ENCODE results near the gene CCDC184. TPM values are rescaled to one million over a fixed set of nuclear protein-coding genes. Genes with fewer than 3 reads are reported as not detected.
"Not testable (repeated sequence)": the region's sequence is repeated elsewhere in the genome, so short reads cannot be mapped to it uniquely, and the experiment has no call there.

The CCDC184 gene
- total RNA-seq, 4 donors from 2014 or later, result 0.13 to 2.5 (median 0.39) TPM; not detected in 1

DNA sequence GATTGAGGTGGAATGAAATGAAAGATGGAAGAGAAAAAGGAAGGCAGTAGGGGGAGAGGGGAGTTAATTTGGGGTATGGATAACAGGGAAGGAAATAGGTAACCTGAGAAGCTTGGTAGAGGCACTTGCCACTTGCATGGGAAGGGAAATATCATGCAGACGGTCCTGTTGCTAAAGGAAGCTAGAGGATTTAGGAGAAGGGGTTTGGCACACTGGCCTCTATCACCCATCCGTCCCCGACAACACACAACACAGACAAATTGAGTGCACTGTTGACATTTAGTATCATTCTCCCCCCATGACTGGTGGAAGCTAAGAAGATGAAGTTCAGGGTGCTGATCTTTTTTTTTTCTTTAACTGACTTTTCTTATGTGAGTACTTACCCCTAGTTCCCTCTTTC, 17.6 kb downstream of the CCDC184 start:
- Histone ChIP-seq H3K36me3 (peaks cover 0 to 26% of the 10 kb centered on the region in 2 donors), H3K4me3 (no peak overlapping the region), H3K9me3 (peaks cover 0 to 41% (median 0%) of the 10 kb centered on the region in 3 donors), H3K27ac (no peak overlapping the region), H3K27me3 (no peaks in the 10 kb centered on the region), H3K4me1 (peaks cover 0 to 30% (median 0%) of the 10 kb centered on the region in 3 donors)
- TF ChIP-seq CTCF (IDR thresholded peaks at IDR 0.05), result no peak
- TF ChIP-seq POLR2A (IDR thresholded peaks at IDR 0.05), result no peak
- no peak for TF ChIP-seq EP300 (IDR thresholded peaks at IDR 0.05)
- no peak for ATAC-seq
- 89% methylated on average over 3 of the region's 3 CpGs for WGBS, 2 donors (ENCODE audit: low coverage in 1 of 2)

DNA sequence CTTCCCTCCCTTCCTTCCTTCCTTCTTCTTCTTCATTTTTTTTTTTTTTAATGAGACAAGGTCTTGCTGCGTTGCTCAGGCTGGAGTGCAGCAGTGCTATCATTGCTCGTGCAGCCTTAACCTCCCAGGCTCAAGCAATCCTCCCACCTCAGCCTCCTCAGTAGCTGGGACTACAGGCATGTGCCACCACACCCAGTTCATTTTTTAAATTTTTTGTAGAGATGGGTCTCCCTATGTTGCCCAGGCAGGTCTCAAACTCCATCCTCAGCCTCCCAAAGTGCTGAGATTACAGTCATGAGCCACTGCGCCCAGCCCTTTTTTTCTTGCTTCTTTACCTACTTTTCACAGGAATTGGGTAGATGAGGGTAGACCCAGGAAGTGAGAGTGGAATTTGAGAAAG, 18.1 kb downstream of the CCDC184 start:
- ATAC-seq, result no peak
- no peaks in the 10 kb centered on the region for H3K27me3 ChIP-seq
- H3K4me3 ChIP-seq, result no peak overlapping the region
- no peak overlapping the region for H3K27ac ChIP-seq
- H3K4me1 ChIP-seq, result peaks cover 0 to 30% (median 0%) of the 10 kb centered on the region in 3 donors
- TF ChIP-seq CTCF (IDR thresholded peaks at IDR 0.05) (no peak), POLR2A (IDR thresholded peaks at IDR 0.05) (no peak), EP300 (IDR thresholded peaks at IDR 0.05) (no peak), POLR2AphosphoS5 (IDR thresholded peaks at IDR 0.05) (no peak)
- H3K9me3 ChIP-seq, result peaks cover 0 to 45% (median 0%) of the 10 kb centered on the region in 3 donors
- H3K36me3 ChIP-seq, result peaks cover 0 to 26% of the 10 kb centered on the region in 2 donors
- 97% methylated on average over 3 of the region's 3 CpGs; no CpG with 5 or more reads in 1 of the 2 donors for WGBS, 2 donors (ENCODE audit: low coverage in 1 of 2)

DNA sequence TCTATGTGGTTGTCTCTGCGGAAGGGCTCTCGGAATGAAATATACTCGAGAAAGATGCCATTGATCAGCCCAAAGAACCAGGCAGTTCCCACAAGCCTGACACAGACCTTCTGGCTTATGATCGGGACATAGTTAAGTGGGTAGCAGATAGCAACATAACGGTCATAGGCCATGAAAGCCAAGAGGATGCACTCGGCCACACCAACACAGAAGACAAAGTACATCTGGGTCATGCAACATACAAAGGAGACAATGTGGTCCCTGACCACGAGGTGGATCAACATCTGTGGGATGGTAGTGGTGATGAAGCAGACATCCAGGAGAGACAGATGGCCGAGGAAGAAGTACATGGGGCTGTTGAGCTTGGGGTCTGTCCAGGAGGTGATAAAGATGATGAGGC, 19.3 kb downstream of the CCDC184 start:
- peaks cover 0 to 58% (median 0%) of the 10 kb centered on the region in 3 donors for H3K9me3 ChIP-seq
- no peaks in the 10 kb centered on the region for H3K27me3 ChIP-seq
- WGBS, 2 donors (ENCODE audit: low coverage in 1 of 2), result 75 to 82% methylated on average over 2 to 8 of the region's 8 CpGs

DNA sequence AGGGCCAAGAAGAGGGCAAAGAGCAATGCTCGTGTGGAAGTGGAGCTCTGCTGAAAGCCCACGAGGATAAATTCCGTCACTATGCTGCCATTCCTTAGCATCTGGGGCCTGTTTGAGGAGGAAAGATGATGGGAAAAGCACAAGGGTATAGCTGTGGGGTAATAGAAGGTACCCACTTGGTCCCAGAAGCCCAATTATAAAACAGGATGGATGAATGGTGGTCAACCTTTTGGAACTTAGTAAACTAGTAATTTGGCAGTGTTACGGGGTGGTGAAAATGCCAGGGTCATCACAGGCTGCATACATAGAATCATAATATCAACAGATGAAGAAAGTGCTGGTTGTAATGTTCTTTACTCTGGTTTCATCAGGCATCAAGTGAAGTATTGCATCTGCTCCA, 19.7 kb downstream of the CCDC184 start, which contains the start of gene OR10AD1:
TSS of gene OR10AD1 (minus strand) at position 101 of the 400 bp plus-strand sequence. CDS start at position 101, 0 bp downstream.
- no peaks in the 10 kb centered on the region for H3K27me3 ChIP-seq
- WGBS, 2 donors (ENCODE audit: low coverage in 1 of 2), result 71 to 79% methylated on average over 4 of the region's 4 CpGs
- TF ChIP-seq POLR2A (IDR thresholded peaks at IDR 0.05) (no peak), CTCF (IDR thresholded peaks at IDR 0.05) (no peak), POLR2AphosphoS5 (IDR thresholded peaks at IDR 0.05) (no peak)

More for the DNA sequence above, 19.3 kb downstream of the CCDC184 start:
- Histone ChIP-seq H3K36me3 (peaks cover 0 to 26% of the 10 kb centered on the region in 2 donors), H3K4me1 (peaks cover 0 to 23% (median 0%) of the 10 kb centered on the region in 3 donors), H3K27ac (no peak overlapping the region), H3K4me3 (no peak overlapping the region)
- TF ChIP-seq CTCF (IDR thresholded peaks at IDR 0.05) (no peak), POLR2A (IDR thresholded peaks at IDR 0.05) (no peak), EP300 (IDR thresholded peaks at IDR 0.05) (no peak), POLR2AphosphoS5 (IDR thresholded peaks at IDR 0.05) (no peak)
- no peak for ATAC-seq

DNA sequence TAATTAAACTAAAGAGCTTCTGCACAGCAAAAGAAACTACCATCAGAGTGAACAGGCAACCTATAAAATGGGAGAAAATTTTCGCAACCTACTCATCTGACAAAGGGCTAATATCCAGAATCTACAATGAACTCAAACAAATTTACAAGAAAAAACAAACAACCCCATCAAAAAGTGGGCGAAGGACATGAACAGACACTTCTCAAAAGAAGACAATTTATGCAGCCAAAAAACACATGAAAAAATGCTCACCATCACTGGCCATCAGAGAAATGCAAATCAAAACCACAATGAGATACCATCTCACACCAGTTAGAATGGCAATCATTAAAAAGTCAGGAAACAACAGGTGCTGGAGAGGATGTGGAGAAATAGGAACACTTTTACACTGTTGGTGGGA, 26.1 kb downstream of the CCDC184 start:
- H3K4me1 ChIP-seq, H3K4me3 ChIP-seq, H3K27me3 ChIP-seq, ATAC-seq, H3K27ac ChIP-seq: not testable (repeated sequence)
- H3K9me3 ChIP-seq, result peaks cover 0 to 57% (median 0%) of the 10 kb centered on the region in 3 donors
- H3K36me3 ChIP-seq, result peaks cover 0 to 13% of the 10 kb centered on the region in 2 donors
- WGBS, 2 donors (ENCODE audit: low coverage in 1 of 2), result no CpG with 5 or more reads among the region's 2 CpGs

More for the DNA sequence above, 19.7 kb downstream of the CCDC184 start, which contains the start of gene OR10AD1:
- H3K36me3 ChIP-seq, result peaks cover 0 to 26% of the 10 kb centered on the region in 2 donors
- H3K9me3 ChIP-seq, result peaks cover 0 to 62% (median 0%) of the 10 kb centered on the region in 3 donors
- H3K4me3 ChIP-seq, result no peak within 1 kb of the TSS
- ATAC-seq, result no peak
- H3K4me1 ChIP-seq, result peaks cover 0 to 23% (median 0%) of the 10 kb centered on the region in 3 donors
- no peak within 1 kb of the TSS for H3K27ac ChIP-seq
